GM19438 (cell line): Measurements from ENCODE around the gene FADS2.

Experiments
- ATAC-seq: cut with Tn5 transposase; IDR thresholded peaks from one replicate; pipeline ENCODE4 v1.9.1; 2021; ENCODE audit warnings: low read depth; ENCODE audit not compliant: unreplicated experiment

The FADS2 gene

GRCh38 chr11:61914471-61915171, 86.5 kb downstream of the FADS2 start:
- no peak for ATAC-seq

GRCh38 chr11:61916737-61917333, 88.7 kb downstream of the FADS2 start:
- ATAC-seq, result no peak
